GM18520 (cell line): Measurements from ENCODE around the gene EFCAB5.
"Not testable (repeated sequence)": the region's sequence is repeated elsewhere in the genome, so short reads cannot be mapped to it uniquely, and the experiment has no call there.

ENCODE experiments used
- ATAC-seq: cut with Tn5 transposase; IDR thresholded peaks from one replicate; pipeline ENCODE4 v1.9.1; 2021; ENCODE audit not compliant: unreplicated experiment

Gene EFCAB5

GRCh38 chr17:29933379-29933778 is 8.1 kb upstream of the EFCAB5 start:
- no peak for ATAC-seq

GRCh38 chr17:29935909-29936308 is 5.5 kb upstream of the EFCAB5 start:
- not testable (repeated sequence) for ATAC-seq

GRCh38 chr17:29936724-29937123 is 4.7 kb upstream of the EFCAB5 start:
- ATAC-seq = no peak

GRCh38 chr17:29945281-29945680 is 3.8 kb downstream of the EFCAB5 start:
- no peak for ATAC-seq

- no peak for ATAC-seq
Observed at GRCh38 chr17:29948448-29949215, 7.2 kb downstream of the EFCAB5 start.

GRCh38 chr17:29949696-29950095 is 8.3 kb downstream of the EFCAB5 start:
- ATAC-seq = no peak

- ATAC-seq = no peak
Observed at GRCh38 chr17:29954405-29954804, 13.0 kb downstream of the EFCAB5 start.

- ATAC-seq = no peak
Observed at GRCh38 chr17:29956225-29956624, 14.8 kb downstream of the EFCAB5 start.

GRCh38 chr17:29957488-29957887 is 16.1 kb downstream of the EFCAB5 start:
- not testable (repeated sequence) for ATAC-seq

GRCh38 chr17:29958947-29959657 is 17.7 kb downstream of the EFCAB5 start:
- ATAC-seq = no peak

GRCh38 chr17:29959658-29960337 is 18.4 kb downstream of the EFCAB5 start:
- no peak for ATAC-seq

- no peak for ATAC-seq
Observed at GRCh38 chr17:29962656-29963055, 21.2 kb downstream of the EFCAB5 start.

GRCh38 chr17:29968271-29968670 is 26.8 kb downstream of the EFCAB5 start:
- ATAC-seq = no peak

- ATAC-seq = no peak
Observed at GRCh38 chr17:29972277-29972676, 30.8 kb downstream of the EFCAB5 start.

GRCh38 chr17:29973005-29973404 is 31.6 kb downstream of the EFCAB5 start:
- ATAC-seq = no peak

GRCh38 chr17:29977836-29978235 is 36.4 kb downstream of the EFCAB5 start:
- no peak for ATAC-seq

GRCh38 chr17:29980261-29980660 is 38.8 kb downstream of the EFCAB5 start:
- ATAC-seq = no peak

- ATAC-seq = no peak
Observed at GRCh38 chr17:29982991-29983653, 41.7 kb downstream of the EFCAB5 start.

- no peak for ATAC-seq
Observed at GRCh38 chr17:29996458-29996857, 55.0 kb downstream of the EFCAB5 start.

GRCh38 chr17:30000001-30000754 is 58.7 kb downstream of the EFCAB5 start:
- no peak for ATAC-seq
